Bone marrow (tissue), 2 donors: ENCODE data around the gene ITPR1.

Experiments used
- DNase-seq, 2 donors: peaks; one replicate each; lab custom pipeline; 2025; lab: John Stamatoyannopoulos, UW

Gene ITPR1

GRCh38 chr3:4686619-4687018, 193.5 kb downstream of the ITPR1 start:
- no peak for DNase-seq

- no peak for DNase-seq
These were observed 194.0 kb downstream of the ITPR1 start for GRCh38 chr3:4687167-4687566.

DNA sequence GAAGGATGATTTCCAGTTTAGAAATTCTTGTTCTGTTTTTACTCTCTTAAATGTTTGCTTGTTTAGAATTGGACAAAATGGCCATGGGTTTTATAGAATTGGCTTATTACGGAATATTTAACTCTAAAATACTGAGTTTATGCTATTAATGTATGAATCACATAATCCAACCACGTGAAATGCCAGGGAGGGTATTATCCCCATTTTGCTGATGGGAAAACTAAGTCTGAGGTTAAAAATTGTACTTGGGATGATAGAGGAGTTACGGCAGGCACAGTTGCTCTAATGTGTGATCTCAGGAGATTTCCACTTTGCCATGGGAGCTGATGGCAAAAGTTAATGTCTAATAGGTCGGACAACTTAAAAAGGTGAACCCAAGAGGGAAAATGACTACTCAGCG, 194.4 kb downstream of the ITPR1 start:
- DNase-seq = no peak

DNA sequence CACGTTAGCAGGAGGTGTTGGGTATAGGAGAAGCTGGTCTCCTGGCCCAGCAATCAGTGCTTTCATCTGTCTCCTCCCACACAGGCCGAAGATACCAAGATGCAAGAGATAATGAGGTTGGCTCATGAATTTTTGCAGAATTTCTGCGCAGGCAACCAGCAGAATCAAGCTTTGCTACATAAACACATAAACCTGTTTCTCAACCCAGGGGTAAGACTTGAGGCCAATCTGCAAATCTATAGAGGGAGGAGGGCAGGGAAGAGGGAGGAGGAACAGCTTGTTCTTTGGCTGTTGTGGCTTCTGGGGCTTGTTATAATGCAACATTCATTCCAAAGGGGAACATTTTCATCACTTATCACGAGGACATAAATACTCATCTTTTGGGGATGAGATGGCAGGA, 195.3 kb downstream of the ITPR1 start:
- no peak for DNase-seq

GRCh38 chr3:4689021-4689420, 195.9 kb downstream of the ITPR1 start:
- DNase-seq = no peak

DNA sequence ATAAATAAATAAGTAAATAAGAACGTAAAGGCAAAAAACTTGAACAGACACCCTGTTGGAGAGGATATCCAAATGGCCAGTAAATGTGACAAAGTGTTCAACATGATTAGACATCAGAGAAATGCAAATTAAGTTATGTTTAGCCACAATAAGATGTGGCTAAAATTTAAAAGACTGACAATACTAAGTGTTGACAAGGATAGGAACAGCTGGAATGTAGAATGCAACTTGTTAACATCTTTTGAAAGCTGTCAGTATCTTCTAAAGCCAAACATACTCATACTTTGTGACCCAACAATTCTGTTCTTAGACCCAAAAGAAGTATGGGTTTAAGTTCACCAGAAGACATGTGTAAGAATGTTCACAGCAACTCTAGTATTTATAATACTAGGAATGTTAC, 197.1 kb downstream of the ITPR1 start:
- DNase-seq = no peak

- DNase-seq = no peak
These were observed 200.5 kb downstream of the ITPR1 start for GRCh38 chr3:4693620-4694019.

DNA sequence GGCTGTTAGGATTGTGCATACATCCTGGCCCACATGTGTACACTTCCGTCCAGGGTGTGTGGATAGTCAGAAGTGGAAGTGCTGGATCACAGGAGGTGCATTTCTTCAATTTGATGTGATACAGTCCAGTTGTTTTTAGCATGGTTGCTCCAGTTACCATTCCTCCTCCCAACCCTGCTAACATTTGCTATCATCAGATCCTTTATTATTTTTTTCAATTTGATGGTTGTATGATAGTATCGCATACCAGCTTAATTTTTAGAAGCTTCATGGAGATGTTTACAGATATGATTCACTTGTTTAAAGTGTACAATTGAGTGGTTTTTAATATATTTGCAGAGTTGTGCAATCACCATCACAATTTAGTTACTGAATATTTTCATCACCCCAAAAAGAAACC, 202.7 kb downstream of the ITPR1 start:
- DNase-seq = no peak

- DNase-seq = no peak
These were observed 203.1 kb downstream of the ITPR1 start for GRCh38 chr3:4696266-4696665.

DNA sequence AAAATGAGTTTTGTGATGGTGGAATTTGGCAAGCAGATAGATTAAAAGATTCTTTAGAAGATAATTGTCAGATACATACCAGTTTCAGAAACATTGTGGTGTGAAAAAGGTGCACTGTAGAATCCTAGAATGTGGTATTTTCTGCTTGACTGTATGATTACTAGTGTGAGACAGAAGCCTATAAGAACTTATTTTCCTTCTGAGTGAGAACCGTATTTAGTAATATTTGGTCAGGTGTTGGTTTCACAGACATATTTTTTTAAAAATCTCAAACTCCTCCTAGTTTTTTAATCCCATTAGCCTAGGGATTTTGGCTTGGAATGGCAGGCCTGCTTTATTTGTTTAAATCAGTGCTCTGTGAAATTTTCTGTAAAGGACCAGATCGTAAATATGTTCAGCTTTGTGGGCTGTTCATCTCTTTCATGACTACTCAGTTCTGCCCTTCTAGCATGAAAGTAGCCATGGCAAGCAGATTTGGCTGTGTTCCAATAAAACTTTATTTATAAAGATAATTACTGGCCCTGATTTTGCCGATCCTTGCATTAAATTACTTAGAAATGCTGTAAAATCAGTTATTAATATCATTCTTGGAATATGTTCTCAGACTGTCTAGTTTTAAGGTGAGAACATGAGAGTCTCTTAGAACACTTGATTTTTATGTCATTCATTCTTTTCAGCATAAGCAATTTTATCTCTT, 205.1 kb downstream of the ITPR1 start:
- DNase-seq = no peak

- no peak for DNase-seq
These were observed 209.9 kb downstream of the ITPR1 start for GRCh38 chr3:4703054-4703480.

DNA sequence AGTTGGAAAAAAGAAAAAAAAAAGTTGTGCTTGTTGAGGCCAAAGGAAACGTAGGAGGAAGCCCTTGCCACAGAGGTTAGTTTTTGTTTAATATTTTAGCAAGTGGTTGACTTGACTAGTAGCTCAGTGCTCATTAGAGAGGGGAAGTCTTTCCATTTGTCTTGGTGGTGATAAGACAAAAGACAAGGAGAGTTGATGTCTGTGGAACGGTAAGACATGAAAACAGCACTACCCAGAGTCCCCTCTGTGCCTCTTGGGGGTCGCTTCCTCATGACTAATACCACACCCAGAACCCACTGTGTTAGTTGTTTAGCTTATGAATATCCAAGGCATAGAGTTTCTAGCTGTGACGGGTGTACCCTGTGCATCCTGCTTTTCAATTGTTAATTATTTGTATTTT, 211.4 kb downstream of the ITPR1 start:
- DNase-seq = peak in 1 of 2 donors; percentile 31

GRCh38 chr3:4707324-4707723, 214.2 kb downstream of the ITPR1 start:
- no peak for DNase-seq

DNA sequence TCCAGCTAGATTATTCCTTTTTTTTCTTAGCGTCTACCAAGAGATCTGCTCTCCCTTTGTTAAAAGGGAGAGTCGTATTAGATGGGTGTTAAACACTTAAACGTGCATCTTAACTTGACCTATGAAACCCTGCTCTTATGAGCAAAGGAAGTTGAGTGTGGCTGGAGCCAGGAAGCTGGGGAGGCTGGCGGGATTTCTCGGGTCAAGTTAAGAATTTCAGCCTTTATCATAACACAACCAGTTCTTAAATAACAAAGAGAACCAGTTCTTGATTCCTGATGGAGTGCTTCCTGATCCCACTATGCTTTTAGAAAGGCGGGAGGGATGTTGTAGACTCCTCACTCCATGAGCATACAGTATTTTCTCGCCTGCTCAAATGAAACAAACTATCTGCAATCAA, 215.1 kb downstream of the ITPR1 start:
- no peak for DNase-seq

- no peak for DNase-seq
These were observed 216.2 kb downstream of the ITPR1 start for GRCh38 chr3:4709341-4709740.

DNA sequence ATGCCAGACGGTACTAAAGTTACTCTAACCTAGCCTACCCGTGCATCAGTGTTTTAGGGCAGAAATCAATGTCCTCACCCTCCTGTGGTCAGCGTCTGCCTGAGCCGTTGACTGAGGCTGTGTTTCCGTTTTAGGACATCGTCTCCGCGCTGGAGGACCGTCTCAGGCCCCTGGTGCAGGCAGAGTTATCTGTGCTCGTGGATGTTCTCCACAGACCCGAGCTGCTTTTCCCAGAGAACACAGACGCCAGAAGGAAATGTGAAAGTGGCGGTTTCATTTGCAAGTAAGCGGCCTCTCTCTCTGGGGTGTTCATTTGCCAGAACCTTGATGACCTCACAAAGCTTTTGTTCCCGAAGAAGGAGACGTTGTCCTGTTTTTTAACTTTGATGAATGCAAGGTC, 217.0 kb downstream of the ITPR1 start:
- DNase-seq = no peak

DNA sequence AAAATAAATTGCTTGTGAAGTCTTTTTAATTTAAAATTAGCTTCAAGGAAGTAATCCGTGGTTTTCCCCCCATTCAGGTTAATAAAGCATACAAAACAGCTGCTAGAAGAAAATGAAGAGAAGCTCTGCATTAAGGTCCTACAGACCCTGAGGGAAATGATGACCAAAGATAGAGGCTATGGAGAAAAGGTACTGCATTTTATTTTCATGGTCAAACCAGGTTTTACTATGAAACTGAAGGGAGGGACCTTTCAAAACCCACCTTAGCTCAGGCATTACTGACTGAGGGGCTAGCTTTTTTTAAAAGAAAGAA, 218.5 kb downstream of the ITPR1 start:
- no peak for DNase-seq

GRCh38 chr3:4712109-4712508, 219.0 kb downstream of the ITPR1 start:
- no peak for DNase-seq

DNA sequence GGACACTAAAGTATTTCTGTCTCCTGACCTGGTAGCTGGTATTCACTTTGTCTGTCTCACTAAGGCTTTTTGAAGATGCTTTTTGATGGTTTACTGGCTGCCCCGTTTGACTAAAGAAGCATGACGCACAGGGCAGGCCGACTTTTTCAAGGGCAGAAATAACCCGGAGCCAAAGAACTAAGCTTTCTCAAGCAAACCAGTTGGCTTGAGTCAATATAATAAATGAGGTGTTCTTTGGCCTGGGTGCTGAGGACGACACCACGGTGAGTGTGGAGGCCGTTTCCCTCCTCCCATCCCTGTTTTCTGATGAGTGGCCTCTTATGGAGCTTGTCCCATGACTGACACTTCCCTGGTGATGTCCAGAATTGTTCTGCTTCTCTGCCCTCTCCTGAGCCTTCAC, 220.9 kb downstream of the ITPR1 start:
- DNase-seq = no peak

DNA sequence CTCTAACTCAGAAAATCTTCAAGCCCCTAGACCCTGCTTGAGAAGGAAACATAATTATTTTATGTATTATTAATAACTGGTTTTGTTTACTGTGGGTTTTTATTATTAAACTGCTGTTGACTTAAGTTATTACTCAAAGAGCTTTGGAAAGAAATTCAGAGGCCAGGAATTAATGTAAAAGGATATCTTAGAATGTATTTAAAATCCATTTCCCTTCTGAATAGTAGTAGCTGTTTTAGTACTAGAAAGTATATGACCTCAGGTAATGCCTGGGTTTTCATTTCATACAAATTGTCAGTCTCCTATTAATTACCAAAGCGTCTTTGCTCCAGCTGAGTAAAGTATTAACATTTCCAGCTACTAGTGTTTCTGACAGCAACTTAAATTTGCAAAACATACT, 223.1 kb downstream of the ITPR1 start:
- no peak for DNase-seq

- DNase-seq = no peak
These were observed 223.7 kb downstream of the ITPR1 start for GRCh38 chr3:4716706-4717362.

GRCh38 chr3:4717363-4717740, 224.2 kb downstream of the ITPR1 start:
- DNase-seq = no peak

DNA sequence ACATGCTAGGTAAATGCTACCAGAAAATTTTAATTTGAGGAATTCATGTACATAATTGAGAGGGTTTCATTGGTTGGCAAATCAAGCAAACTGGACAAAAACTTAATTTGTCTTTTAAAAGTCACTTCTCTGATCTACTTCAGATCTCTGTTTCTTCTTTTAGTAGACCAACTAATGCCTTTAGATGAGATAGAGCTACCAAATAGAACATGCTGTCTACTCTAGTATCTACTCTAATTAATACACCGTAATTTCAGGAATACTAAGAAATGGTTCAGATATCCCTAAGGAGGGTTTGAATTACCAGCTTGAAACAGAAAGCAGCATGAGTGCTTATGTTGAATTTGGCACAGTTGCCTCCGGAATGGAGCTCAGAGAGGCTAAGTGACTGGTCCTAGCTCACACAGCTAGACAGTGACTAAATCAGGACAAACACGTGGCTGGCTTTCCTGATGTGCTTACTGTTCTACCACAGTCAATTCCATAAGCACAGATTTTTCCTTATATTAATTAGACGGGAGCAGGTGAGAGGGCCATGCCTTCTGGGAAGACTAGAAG, 225.1 kb downstream of the ITPR1 start:
- no peak for DNase-seq

GRCh38 chr3:4719046-4719501, 225.9 kb downstream of the ITPR1 start:
- no peak for DNase-seq
